ENCODE data around the gene LMCD1.
A peak's percentile ranks its signal among the peaks of the same experiment; 100 is the strongest.

LMCD1 gene

GRCh38 chr3:8501371-8502131 is at the start of gene LMCD1:
Gene LMCD1 (plus strand): TSS chr3:8501823. CDS start chr3:8501939, 116 bp downstream.
- peak; percentile 89 for DNase-seq

- DNase-seq, result no peak
Observed at GRCh38 chr3:8452112-8452511, 49.5 kb upstream of the LMCD1 start.

- DNase-seq, result no peak
Observed at GRCh38 chr3:8453153-8453552, 48.5 kb upstream of the LMCD1 start.

GRCh38 chr3:8455526-8456411 is 45.9 kb upstream of the LMCD1 start:
- DNase-seq, result no peak

- DNase-seq, result no peak
Observed at GRCh38 chr3:8456412-8456811, 45.2 kb upstream of the LMCD1 start.

GRCh38 chr3:8457039-8457438 is 44.6 kb upstream of the LMCD1 start:
- DNase-seq, result no peak

- no peak for DNase-seq
Observed at GRCh38 chr3:8458238-8458661, 43.4 kb upstream of the LMCD1 start.

- no peak for DNase-seq
Observed at GRCh38 chr3:8458711-8459110, 42.9 kb upstream of the LMCD1 start.

GRCh38 chr3:8460050-8460708 is 41.4 kb upstream of the LMCD1 start:
- no peak for DNase-seq

- DNase-seq, result no peak
Observed at GRCh38 chr3:8460815-8461456, 40.7 kb upstream of the LMCD1 start.

GRCh38 chr3:8464668-8465067 is 37.0 kb upstream of the LMCD1 start:
- no peak for DNase-seq

GRCh38 chr3:8466526-8466925 is 35.1 kb upstream of the LMCD1 start:
- DNase-seq, result no peak

GRCh38 chr3:8470801-8471200 is 30.8 kb upstream of the LMCD1 start:
- DNase-seq, result no peak

GRCh38 chr3:8472549-8472948 is 29.1 kb upstream of the LMCD1 start:
- DNase-seq, result no peak

- no peak for DNase-seq
Observed at GRCh38 chr3:8473029-8473428, 28.6 kb upstream of the LMCD1 start.

GRCh38 chr3:8473990-8474389 is 27.6 kb upstream of the LMCD1 start:
- DNase-seq, result no peak

GRCh38 chr3:8474991-8475390 is 26.6 kb upstream of the LMCD1 start:
- no peak for DNase-seq

GRCh38 chr3:8480699-8481098 is 20.9 kb upstream of the LMCD1 start:
- DNase-seq, result no peak

- no peak for DNase-seq
Observed at GRCh38 chr3:8481380-8481779, 20.2 kb upstream of the LMCD1 start.

- DNase-seq, result no peak
Observed at GRCh38 chr3:8482263-8482662, 19.4 kb upstream of the LMCD1 start.

- no peak for DNase-seq
Observed at GRCh38 chr3:8482960-8483665, 18.5 kb upstream of the LMCD1 start.

- DNase-seq, result no peak
Observed at GRCh38 chr3:8484409-8485140, 17.0 kb upstream of the LMCD1 start.

Measured in CD4-positive, alpha-beta T cell treated with Interleukin-17A for 1 hour (primary cell).